Neuronal stem cell (in vitro differentiated cells): ENCODE results near the gene PRICKLE3.
"Not testable (repeated sequence)": the region's sequence is repeated elsewhere in the genome, so short reads cannot be mapped to it uniquely, and the experiment has no call there.

ENCODE experiments used
- DNase-seq: peaks from one replicate; pipeline ENCODE4 v3.0.0-alpha.2; 2013; ENCODE audit warnings: low spot score
- H2AFZ ChIP-seq: one replicate; pipeline ENCODE4 v1.6.1; 2013; ENCODE audit warnings: mild to moderate bottlenecking, low read length, inconsistent platforms
- H2AK5ac ChIP-seq: 2 replicates; pipeline ENCODE4 v1.6.1; 2013; ENCODE audit warnings: low read depth, mild to moderate bottlenecking, inconsistent platforms, low read length, moderate library complexity, mixed read lengths
- H2BK120ac ChIP-seq: 2 replicates; pipeline ENCODE4 v1.6.1; 2013; ENCODE audit warnings: low read depth, mild to moderate bottlenecking, inconsistent platforms, low read length, moderate library complexity, mixed read lengths
- H2BK12ac ChIP-seq: one replicate; pipeline ENCODE4 v1.6.1; 2013; ENCODE audit warnings: low read length, inconsistent platforms
- H2BK15ac ChIP-seq: 2 replicates; pipeline ENCODE4 v1.6.1; 2013; ENCODE audit warnings: mild to moderate bottlenecking, low read length, inconsistent platforms, mixed read lengths
- H2BK5ac ChIP-seq: one replicate; pipeline ENCODE4 v1.6.1; 2013; ENCODE audit warnings: inconsistent platforms, mild to moderate bottlenecking, low read length, moderate library complexity
- H3K14ac ChIP-seq: one replicate; pipeline ENCODE4 v1.6.1; 2013; ENCODE audit warnings: low read length, inconsistent platforms
- H3K18ac ChIP-seq: 2 replicates; pipeline ENCODE4 v1.6.1; 2013; ENCODE audit warnings: low read length, inconsistent platforms
- H3K23ac ChIP-seq: 2 replicates; pipeline ENCODE4 v1.6.1; 2013; ENCODE audit warnings: low read depth, mild to moderate bottlenecking, mixed read lengths, low read length, inconsistent platforms; ENCODE audit not compliant: poor library complexity
- H3K27ac ChIP-seq: replicated peaks from 3 replicates; pipeline ENCODE4 v1.5.1; 2013; ENCODE audit warnings: low read length, inconsistent platforms
- H3K27me3 ChIP-seq, 3 experiments: 2 replicates each; pipeline ENCODE4 v1.6.1; 2013; ENCODE audit warnings: low read length in 3 of 3, mild to moderate bottlenecking in 2 of 3, inconsistent platforms in 1 of 3, low read depth in 1 of 3, mixed read lengths in 1 of 3, moderate library complexity in 1 of 3; ENCODE audit not compliant: control insufficient read depth in 3 of 3, insufficient read depth in 3 of 3
- H3K36me3 ChIP-seq, 2 donors: replicated peaks in 1 of 2; 2 replicates each; pipeline ENCODE4 v1.6.1; 2013; ENCODE audit warnings: low read length in 2 of 2; ENCODE audit not compliant: control insufficient read depth in 2 of 2, insufficient read depth in 2 of 2
- H3K4ac ChIP-seq: 2 replicates; pipeline ENCODE4 v1.6.1; 2013; ENCODE audit warnings: inconsistent platforms, mild to moderate bottlenecking, low read length, moderate library complexity
- H3K4me1 ChIP-seq, 2 donors: 1 replicate in 1 of 2; 2 replicates in 1 of 2; pipeline ENCODE4 v1.6.1; 2013; ENCODE audit warnings: low read length in 2 of 2, low read depth in 1 of 2; ENCODE audit not compliant: control insufficient read depth in 2 of 2, insufficient read depth in 1 of 2
- H3K4me2 ChIP-seq: one replicate; pipeline ENCODE4 v1.6.1; 2013; ENCODE audit warnings: mild to moderate bottlenecking, low read length, inconsistent platforms; ENCODE audit not compliant: insufficient read depth, poor library complexity, severe bottlenecking
- H3K4me3 ChIP-seq, 2 donors: 2 replicates each; pipeline ENCODE4 v1.5.1; 2013; ENCODE audit warnings: low read length in 2 of 2, mild to moderate bottlenecking in 2 of 2, inconsistent platforms in 1 of 2, moderate library complexity in 1 of 2
- H3K79me1 ChIP-seq: one replicate; pipeline ENCODE4 v1.6.1; 2013; ENCODE audit warnings: low read depth, mild to moderate bottlenecking, inconsistent platforms, low read length, moderate library complexity
- H3K9ac ChIP-seq: one replicate; pipeline ENCODE4 v1.6.1; 2013; ENCODE audit warnings: mild to moderate bottlenecking, low read depth, low read length, inconsistent platforms; ENCODE audit not compliant: poor library complexity
- H3K9me3 ChIP-seq, 2 donors: replicated peaks in 1 of 2; 2 replicates each; pipeline versions ENCODE3 to v1.6.1; 2013; ENCODE audit warnings: low read length in 2 of 2, mild to moderate bottlenecking in 2 of 2, inconsistent platforms in 1 of 2, low read depth in 1 of 2, mixed read lengths in 1 of 2, moderate library complexity in 1 of 2; ENCODE audit not compliant: control insufficient read depth in 2 of 2, insufficient read depth in 1 of 2
- H4K8ac ChIP-seq: one replicate; pipeline ENCODE4 v1.6.1; 2013; ENCODE audit warnings: low read depth, mild to moderate bottlenecking, inconsistent platforms, low read length, moderate library complexity
- H4K91ac ChIP-seq: one replicate; pipeline ENCODE4 v1.6.1; 2013; ENCODE audit warnings: low read length, low read depth, mild to moderate bottlenecking, inconsistent platforms; ENCODE audit not compliant: poor library complexity
- WGBS, 2 donors: extraction: QIAGEN DNeasy Blood & Tissue Kit; methylation state at CpG; one replicate each; pipeline ENCODE4 v1.1.7; 2013; ENCODE audit warnings: missing lambda C conversion rate in 2 of 2, mixed read lengths in 1 of 2; ENCODE audit not compliant: insufficient read length in 2 of 2, insufficient replicate concordance in 1 of 2; ENCODE audit errors: extremely low coverage in 2 of 2; 5-methylcytosine and 5-hydroxymethylcytosine counted together

Gene PRICKLE3

GRCh38 chrX:49143154-49143553, 43.0 kb downstream of the PRICKLE3 start:
- no CpG with 5 or more reads among the region's 7 CpGs for WGBS, 2 donors

GRCh38 chrX:49142264-49142663, 43.9 kb downstream of the PRICKLE3 start:
- H2AK5ac ChIP-seq, H2BK12ac ChIP-seq, H2BK120ac ChIP-seq, H3K36me3 ChIP-seq, H3K9ac ChIP-seq, H2BK15ac ChIP-seq, H3K79me1 ChIP-seq, DNase-seq, H3K4ac ChIP-seq, H3K4me3 ChIP-seq, H4K91ac ChIP-seq, H3K4me2 ChIP-seq, H3K18ac ChIP-seq, H3K9me3 ChIP-seq, H2BK5ac ChIP-seq, H3K27ac ChIP-seq, H3K27me3 ChIP-seq, H3K23ac ChIP-seq, H3K14ac ChIP-seq, H3K4me1 ChIP-seq, H4K8ac ChIP-seq, H2AFZ ChIP-seq: not testable (repeated sequence)
- no CpG with 5 or more reads among the region's 9 CpGs for WGBS, 2 donors

More at GRCh38 chrX:49143154-49143553, 43.0 kb downstream of the PRICKLE3 start:
- not testable (repeated sequence) for H2BK15ac ChIP-seq, H3K18ac ChIP-seq, H2BK5ac ChIP-seq, DNase-seq, H2BK12ac ChIP-seq, H3K36me3 ChIP-seq, H3K4ac ChIP-seq, H3K79me1 ChIP-seq, H2AFZ ChIP-seq, H3K27me3 ChIP-seq, H4K91ac ChIP-seq, H4K8ac ChIP-seq, H3K4me1 ChIP-seq, H2BK120ac ChIP-seq, H3K4me3 ChIP-seq, H3K27ac ChIP-seq, H3K23ac ChIP-seq, H3K14ac ChIP-seq, H3K4me2 ChIP-seq, H3K9me3 ChIP-seq, H3K9ac ChIP-seq, H2AK5ac ChIP-seq

DNA sequence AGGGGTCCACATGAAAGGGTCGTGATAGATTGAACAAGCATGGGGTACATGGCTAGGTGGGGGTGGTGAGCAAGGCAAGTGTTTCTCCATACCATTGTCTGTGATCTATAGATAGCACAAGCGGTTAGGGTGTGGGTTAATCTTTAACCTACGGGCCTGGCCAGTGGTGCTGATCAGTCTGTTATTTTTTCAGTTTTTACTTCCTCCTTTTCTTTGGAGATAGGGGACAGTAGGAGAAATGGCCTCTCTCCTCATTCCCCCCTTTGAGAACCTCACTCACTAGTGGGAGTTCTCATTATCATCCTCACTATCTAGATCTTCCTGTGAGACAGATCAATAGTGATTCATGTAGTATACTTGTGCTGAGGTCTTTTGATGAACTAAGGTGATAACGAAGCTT, 46.5 kb downstream of the PRICKLE3 start:
- H3K4ac ChIP-seq, result no peak overlapping the region
- no peak overlapping the region for H2AK5ac ChIP-seq
- no peak overlapping the region for H4K91ac ChIP-seq
- no peak overlapping the region for H3K4me3 ChIP-seq
- H2AFZ ChIP-seq, result no peak overlapping the region
- no peak overlapping the region for H2BK15ac ChIP-seq
- H4K8ac ChIP-seq, result no peak overlapping the region
- H3K23ac ChIP-seq, result no peak overlapping the region
- H3K4me2 ChIP-seq, result no peak overlapping the region
- H3K36me3 ChIP-seq, result no peaks in the 10 kb centered on the region
- no peak overlapping the region for H3K18ac ChIP-seq
- H3K79me1 ChIP-seq, result no peaks in the 10 kb centered on the region
- DNase-seq, result no peak
- WGBS, 2 donors, result no CpG with 5 or more reads among the region's 4 CpGs
- peaks cover 0 to 2% of the 10 kb centered on the region in 2 donors for H3K9me3 ChIP-seq
- H3K4me1 ChIP-seq, result no peaks in the 10 kb centered on the region
- no peak overlapping the region for H2BK120ac ChIP-seq
- H3K14ac ChIP-seq, result no peak overlapping the region
- no peak overlapping the region for H2BK12ac ChIP-seq
- H3K27ac ChIP-seq, result no peak overlapping the region
- H2BK5ac ChIP-seq, result no peak overlapping the region
- no peak overlapping the region for H3K9ac ChIP-seq
- H3K27me3 ChIP-seq, result no peaks in the 10 kb centered on the region

GRCh38 chrX:49137492-49137891, 48.7 kb downstream of the PRICKLE3 start:
- no peak overlapping the region for H4K91ac ChIP-seq
- no peak overlapping the region for H3K23ac ChIP-seq
- H3K79me1 ChIP-seq, result no peaks in the 10 kb centered on the region
- no peaks in the 10 kb centered on the region for H3K27me3 ChIP-seq
- H3K36me3 ChIP-seq, result no peaks in the 10 kb centered on the region
- H3K9me3 ChIP-seq, result peaks cover 0 to 2% of the 10 kb centered on the region in 2 donors
- H3K4ac ChIP-seq, result no peak overlapping the region
- H2BK15ac ChIP-seq, result no peak overlapping the region
- H2BK12ac ChIP-seq, result no peak overlapping the region
- no peak overlapping the region for H2AFZ ChIP-seq
- H3K4me1 ChIP-seq, result no peaks in the 10 kb centered on the region
- DNase-seq, result no peak
- H2BK5ac ChIP-seq, result no peak overlapping the region
- H3K27ac ChIP-seq, result no peak overlapping the region
- H2BK120ac ChIP-seq, result no peak overlapping the region
- no CpG with 5 or more reads among the region's 1 CpG for WGBS, 2 donors
- H4K8ac ChIP-seq, result no peak overlapping the region
- no peak overlapping the region for H3K4me2 ChIP-seq
- no peak overlapping the region for H3K9ac ChIP-seq
- H3K14ac ChIP-seq, result no peak overlapping the region
- H3K4me3 ChIP-seq, result no peak overlapping the region
- no peak overlapping the region for H2AK5ac ChIP-seq
- H3K18ac ChIP-seq, result no peak overlapping the region
